ENCODE measurements around the gene ITGB7.
A peak's percentile ranks its signal among the peaks of the same experiment; 100 is the strongest.
"Not testable (repeated sequence)": the region's sequence is repeated elsewhere in the genome, so short reads cannot be mapped to it uniquely, and the experiment has no call there.

The ITGB7 gene

DNA sequence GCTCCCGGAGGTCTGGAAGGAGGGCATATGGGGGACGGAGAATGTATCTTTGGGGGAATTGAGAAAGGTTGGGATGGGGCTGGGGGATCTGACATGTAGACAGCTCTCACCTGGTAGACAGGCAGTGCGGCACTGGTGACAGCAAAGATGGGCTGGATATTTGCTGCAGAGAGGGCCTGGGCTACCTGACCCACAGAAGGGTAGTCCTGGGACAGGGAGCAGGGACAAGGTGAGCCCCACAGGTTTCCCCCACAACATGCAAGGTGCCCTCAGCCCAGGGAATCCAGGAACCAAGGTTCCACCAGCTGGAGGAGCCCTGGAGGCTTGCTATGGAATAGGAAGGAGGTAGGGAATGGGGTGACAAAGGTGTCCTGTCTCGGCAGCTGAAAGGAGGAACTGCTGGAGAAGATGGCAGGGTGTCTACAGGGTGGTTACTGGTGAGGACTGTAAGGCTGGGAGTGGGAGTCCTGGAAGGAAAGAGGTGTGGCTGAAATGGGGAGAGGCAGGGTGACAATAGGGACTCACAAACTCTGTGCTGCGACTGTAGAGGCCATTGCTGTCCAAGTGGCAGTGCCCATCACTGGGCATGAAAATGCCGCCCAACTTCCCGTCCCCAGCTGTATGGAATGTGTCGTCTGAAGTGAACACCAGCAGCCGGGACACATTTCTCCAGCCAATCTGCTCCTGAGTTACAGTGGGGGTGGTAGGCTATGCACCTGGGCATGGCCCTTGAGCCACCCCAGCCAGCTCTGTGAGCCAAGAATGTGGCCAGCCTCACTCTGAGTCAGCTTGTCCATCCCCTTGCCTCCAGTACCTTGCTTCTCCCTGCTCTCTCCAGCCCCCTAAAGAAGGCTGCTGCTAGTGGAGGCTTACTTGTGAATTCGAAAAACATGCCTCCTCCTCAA is 11.3 kb downstream of the ITGB7 start:
- no peak for DNase-seq

DNA sequence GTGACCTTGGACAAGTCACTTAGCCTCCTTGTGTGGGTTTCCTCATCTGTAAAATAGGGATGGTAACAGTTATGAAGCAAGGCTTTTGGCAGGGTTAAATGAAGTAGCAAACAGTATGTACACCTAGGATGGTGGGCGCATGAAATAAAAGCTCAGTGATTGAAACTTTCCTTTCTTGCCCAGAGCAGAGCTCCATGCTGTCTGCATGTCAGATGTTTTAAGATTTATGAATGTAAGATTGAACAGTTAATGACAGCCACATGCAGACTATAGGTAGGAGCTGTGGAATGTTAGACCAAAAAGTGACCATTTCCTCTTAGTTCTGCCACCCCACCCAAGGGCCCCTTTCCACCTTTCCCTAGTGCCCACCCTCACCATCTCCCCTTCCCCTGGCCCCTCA is 12.1 kb downstream of the ITGB7 start:
- DNase-seq: no peak

DNA sequence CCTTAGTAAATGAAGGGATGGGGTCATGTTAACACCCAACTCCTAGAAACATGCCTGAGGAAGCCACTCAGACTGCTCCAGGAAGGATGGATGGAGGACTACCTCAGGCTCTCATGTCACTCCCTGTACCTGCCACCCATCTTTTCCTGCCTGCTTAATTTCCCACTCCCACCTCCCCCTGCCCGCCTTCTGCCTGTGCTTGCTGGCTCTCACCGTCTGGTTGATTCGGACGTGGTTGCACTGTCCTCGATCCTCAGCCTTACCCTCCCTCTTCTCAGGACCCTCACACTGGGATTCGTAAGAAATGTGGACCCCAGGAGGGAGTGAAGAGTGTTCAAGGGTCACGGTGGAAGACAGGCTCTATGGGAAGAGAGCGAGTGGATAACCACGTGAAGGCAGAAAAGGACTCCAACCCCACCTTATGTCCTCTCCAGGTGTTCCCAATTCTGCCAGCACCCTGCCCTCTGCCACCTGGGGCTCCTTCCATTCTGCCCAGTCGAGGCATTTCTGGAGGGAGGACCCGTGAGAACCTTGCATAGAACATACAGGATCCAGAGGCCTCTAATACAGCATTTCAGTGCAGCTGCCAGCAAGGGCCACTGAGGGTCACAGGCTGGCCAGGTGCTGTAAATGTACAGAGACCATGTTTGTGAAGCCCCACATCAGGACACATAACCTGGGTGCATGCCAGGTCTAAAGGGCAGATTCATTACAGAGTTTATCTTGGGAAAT is 12.9 kb downstream of the ITGB7 start:
- no peak for DNase-seq

DNA sequence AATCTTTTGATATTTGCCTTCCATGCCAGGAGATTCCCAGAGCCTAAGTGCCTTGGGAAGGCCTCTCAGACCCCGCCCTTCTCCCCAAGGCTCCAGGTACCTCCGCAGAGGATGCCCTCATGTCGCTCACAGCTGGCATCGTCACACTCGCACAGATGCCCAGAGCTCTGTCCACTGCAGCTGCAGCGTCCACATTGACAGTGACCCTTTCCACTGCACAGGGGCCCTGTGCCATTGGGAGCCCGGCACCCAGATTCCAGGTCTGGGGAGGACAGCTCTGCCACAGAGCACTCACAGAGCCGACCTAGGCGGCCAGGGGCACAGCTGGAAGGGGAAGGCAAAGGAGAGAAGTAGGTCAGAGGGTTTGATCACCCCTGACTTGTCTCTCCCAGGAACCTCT is 14.0 kb downstream of the ITGB7 start:
- DNase-seq: no peak

DNA sequence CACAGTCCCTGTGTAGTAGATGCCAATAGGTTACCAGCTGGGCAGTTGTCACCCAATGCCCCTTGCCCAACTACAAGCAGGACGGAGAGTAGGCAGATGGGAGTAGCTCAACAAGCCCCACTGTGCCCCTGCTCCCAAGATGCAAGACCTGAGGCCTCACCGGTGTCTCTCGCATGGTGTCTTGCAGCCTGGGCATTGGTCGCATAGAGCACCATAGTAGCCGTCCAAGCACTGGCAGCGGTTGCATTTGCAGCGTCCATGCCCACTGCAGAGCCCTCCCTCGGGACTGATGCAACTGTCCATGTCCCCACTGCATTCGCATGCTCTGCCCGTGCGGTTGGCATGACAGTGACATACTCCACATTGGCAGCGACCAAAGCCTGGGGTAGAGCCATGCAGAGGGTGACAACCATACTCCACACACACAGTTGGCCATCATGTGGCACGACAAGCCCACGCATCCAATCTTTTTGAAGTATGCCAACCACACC is 14.5 kb downstream of the ITGB7 start:
- no peak for DNase-seq

DNA sequence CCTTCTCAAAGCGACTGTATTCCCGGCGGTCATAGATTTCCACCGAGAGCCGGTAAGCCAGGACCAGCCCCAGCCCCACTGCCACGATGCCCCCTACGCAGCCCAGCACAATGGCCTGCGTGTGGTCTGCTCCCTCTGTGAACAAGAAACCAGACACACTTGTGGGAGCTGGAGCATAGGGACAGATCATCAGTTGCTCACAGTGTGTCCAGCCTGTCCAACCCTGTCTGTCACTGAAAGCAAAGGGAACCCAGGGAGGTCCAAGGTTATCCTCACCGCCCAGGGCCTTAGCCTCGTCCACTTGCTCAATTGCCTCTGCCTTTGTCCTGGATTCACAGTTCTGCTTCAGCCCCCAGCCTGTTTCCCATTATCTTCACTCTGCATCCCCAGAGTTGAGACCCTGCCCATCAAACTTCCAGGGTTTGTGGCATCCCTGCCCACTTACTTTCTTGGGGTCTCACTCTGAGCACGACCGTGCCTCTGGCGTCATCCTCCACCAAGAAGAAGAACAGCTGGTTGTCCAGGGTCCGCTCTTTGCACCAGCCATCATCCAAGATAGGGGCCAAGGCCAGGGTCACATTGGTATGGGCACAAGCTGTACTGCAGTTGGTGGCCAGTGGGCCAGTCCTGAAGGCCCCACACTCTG is 15.0 kb downstream of the ITGB7 start:
- DNase-seq: no peak

DNA sequence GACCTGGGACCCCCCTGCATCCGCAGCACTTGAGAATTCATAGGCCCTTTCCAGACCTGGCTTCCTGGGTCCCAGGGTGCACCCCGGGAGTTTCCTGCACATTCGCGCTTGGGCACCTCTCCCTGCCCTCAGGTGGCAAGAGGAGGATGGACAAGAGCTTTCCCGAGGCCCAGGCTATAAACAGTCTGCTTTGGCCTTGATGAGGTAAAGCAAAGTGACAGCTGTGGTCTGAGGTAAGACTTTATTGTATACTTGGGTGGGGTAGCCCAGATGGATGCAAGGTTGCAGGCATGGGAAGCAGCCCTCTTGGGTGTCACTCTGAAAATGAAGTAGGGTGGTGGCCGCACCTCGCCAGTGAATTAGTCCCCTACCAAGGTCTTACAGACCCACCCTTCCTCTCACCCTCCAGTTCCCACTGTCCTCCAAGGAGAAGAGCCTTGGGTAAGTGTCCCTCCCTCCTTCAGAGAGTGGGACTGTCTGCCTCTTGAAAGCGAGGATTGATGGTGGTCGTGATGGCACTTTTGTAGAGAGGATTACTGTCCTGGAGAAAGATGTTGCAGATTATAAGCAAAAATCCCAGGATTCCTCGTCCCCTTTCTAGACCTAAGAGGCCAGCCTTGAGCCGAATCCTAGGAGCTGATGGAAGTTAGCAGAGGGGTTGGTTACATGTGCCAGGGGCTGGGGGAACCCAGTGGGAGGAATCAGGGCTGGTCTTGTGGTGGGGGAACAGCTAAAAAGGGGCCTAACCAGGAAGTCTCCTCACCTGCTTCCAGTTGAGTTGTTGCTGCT is 15.8 kb downstream of the ITGB7 start:
- no peak for DNase-seq

DNA sequence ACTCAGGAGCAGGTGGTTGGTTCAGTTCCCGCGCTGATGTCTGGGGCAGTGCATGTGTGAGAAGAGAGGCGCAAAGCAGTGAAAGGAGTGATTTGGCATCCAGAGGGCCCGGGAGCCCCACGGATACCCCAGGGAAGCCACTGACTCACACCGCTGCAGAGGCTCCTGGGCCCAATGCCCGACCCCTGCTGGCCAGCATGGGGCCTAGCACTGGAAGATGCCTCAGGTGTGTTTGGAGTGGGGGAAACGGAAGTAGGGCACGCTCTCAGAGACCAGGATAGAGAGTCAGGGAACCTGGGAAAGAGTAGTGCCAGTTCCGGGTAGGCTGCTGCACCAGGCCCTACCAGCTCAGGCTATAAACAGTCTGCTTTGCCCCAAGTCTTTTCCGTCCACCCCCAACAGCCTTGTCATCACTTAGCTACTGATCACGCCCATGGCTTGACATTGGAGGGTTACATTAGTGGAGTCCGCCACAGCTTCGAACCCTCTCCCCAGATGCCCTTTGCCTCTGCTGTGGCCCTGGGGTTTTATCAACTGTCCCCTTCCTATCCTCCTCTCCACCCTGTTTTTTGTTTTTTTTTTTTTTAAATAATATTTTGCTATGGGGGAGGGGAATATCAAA is 16.8 kb downstream of the ITGB7 start:
- no peak for DNase-seq

DNA sequence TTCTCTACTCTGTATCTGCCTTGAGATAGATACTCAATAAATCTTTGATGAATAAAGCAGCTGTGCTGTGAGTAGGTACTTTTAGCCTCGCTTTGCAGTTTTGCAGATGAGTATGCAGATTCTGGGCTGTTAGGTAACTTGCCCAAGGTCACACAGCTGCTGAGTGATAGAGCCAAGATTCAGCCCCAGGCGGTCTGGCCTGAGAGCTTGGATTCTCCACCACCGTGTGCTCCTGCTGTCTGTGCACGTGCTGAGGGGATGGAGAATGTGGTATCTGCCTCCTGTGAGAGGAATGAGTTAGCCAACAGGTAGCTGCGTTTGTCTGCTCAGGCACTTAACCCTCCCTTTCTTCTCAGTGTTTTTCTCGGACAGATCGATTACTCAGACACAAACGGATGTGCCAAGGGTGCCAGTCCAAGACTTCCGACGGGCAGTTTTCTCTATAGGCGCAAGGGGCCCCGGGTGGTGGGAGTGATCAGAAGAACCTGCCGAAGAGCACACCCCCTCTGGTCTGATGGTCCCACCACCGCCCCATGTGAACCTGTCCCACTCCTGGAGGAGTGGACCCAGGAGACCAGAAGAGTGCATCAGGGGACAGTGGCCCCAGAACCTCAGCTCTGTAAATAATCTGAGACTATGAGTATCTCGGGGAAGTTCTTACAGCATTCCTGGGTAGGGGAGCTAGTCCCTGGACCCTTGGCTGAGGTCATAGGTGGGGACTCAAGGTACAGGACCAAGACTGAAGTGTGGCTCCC is 19.7 kb downstream of the ITGB7 start:
- DNase-seq: no peak

DNA sequence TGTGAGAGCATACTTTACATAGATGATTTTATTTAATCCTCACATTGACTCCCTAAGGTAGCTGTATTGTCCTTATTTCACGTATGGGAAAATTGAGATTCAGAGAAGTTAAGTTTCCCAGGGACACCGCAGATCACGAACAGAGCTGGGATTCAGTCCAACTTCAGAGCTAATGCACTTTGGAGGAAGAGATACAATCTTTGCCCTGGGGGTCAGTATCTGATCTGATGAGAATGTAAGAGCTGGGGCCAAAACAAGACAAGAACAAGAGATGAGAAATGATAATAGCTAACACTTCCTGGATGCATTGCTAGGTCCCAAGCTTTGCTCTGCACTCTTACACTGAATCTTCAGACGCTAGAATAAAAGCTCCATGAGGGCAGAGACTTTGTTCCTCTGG is 20.3 kb downstream of the ITGB7 start:
- no peak for DNase-seq

DNA sequence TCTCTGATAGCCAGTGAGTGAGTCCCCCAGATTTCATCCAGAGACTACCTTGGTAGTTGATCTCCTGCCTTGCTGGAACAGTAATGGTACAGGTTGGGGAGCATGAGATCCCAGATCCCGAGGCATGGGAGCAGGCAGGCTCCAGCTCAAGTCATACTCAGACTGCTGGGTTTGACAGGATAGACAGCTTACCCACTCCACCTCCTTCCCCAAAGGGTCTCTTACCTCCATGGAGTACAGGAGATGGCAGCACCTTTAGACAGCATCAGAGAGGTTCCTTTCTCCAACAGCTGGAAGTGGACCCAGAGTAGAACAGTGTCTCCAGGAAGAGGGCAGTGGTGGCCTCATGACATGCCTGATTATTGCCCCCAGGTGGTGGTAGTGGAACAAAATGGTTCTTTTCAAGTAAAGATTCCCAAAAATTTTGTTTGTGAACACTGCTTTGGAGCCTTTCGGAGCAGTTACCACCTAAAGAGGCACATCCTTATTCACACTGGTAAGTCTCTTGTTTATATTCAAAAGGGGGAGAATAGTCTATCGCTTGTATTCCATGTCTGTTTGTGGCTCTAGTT is 21.4 kb downstream of the ITGB7 start:
- DNase-seq: no peak

DNA sequence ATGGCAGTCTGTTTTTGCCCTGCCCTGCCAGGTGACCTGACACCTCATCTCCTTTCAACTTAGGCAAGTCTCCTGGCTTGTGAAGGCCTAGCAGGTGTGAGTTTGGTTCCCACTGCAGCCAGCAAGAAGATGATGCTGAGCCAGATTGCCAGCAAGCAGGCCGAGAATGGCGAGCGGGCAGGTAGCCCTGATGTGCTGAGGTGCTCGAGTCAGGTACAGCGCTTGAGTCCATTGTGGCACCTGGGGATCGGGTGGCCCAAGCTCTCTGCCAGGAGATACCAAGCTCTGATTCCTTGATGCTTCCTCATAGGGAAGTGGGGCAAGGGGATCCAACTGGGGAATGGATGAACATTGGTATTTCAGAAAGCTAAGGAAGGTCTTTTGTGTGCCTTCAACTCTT is 22.2 kb downstream of the ITGB7 start:
- no peak for DNase-seq

DNA sequence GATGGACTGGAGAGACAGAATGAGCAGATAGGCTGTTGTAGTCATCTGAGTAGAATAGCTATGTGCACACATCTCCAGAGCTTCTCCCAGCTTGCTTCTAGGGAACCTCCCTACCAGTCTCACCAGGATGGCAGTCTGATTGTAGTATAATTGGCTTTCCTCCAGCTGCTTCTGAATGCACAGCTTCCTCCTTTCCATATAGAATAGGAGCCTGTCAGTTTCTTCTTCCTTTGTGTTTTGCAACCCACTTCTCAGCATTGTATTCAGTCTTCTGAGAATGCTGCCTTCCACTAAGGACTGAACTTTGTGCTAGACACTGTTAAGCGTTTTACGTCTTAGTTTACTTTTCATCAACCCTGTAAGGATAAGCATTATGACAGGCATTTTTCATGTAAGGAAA is 24.1 kb downstream of the ITGB7 start:
- no peak for DNase-seq

DNA sequence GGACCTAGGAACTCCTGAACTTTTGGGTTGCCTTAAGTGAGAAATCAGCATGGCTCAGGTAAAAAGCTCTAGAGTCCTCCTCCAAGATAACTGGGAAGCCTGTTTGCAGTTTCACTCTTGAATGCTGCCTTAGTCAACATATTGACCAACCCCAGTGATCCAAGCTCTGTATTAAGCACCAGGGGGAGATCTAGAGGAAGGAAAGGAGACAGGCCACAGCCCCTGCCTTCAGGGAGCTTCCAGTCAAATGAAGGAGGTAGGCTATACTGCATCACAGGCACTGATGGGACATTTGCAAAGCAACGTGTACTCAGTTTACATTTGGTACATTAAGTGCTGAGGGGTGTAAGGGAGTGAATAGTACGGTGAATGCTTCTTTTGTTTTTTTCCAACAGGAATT is 25.1 kb downstream of the ITGB7 start:
- no peak for DNase-seq

DNA sequence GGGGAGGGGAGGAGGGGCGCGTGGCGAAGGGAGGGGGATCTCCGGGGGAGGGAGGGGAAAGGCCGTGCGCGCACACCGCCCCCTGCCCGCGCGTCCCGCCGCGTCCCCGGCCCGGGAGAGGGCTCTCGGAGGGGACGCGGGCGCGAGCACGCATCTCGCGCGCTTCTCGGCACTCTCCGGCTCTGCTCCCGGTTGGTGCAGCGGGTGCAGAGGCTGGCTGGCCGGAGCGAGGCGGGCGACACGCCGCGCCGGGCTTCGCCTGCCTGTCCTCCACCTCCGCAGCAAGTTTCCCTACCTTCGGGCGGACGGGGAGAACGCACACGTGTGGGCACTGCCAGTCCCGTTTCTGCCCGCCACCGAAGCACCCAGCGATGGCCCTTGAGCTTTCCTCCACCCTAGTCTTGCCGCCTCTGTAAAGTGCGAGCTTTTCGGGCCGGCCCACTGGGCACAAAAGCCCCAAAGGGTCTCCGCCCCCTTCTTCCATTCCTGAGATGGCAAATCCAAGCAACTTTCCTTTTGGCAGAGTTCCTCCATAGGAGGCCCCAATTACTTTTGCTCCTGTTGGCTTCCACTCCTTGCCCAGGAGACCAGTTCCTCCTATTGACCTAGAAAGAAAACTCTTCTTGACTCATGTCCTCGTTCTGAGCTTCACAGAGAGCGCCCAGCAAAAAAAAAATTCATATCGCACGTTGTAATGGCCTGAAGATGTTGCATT is 26.0 kb downstream of the ITGB7 start:
- DNase-seq: peak; percentile 80

DNA sequence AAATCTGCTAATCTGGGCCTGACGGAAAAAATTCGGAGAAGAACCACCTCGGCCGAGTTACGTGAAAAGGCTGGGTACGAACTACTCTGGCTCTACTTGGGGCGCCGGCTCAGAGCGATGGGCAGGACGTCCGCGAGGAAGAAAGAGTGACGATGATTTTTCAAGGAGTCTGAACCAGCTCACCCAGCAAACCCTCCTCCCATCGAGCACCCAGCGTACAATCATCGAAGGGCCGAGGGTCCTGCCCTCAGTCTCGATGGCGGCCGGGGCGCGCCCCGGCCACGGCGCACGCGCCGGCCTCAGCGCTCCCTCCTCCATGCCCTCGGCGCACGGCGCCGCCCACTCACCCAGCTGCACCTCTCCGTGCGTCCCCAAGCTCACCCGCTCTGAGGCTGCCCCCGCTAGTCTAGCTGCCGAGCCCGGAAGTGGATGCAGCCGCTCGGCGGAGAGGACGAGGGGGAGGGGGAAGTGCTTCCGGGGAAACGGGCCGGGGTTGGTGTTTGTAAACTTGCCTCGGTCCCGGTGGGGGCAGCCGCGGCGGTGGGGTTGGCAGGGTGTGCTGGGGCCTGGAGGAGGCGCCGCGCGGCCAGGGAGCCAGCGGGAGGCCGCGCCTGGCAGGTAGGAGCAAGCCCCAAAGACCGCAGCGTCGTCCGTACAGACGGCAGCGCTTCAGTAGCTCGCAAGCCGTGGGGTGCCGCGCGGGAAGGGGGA is 26.7 kb downstream of the ITGB7 start, which contains the start of the genes CSAD and ZNF740:
CSAD (minus strand) TSS at position 706 of the 711 bp plus-strand sequence. CDS start 7,455 bp downstream, outside the sequence.
ZNF740 (plus strand) TSS at position 503 of the 711 bp plus-strand sequence. CDS start 1,262 bp downstream, outside the sequence.
- DNase-seq: peak; percentile 94

DNA sequence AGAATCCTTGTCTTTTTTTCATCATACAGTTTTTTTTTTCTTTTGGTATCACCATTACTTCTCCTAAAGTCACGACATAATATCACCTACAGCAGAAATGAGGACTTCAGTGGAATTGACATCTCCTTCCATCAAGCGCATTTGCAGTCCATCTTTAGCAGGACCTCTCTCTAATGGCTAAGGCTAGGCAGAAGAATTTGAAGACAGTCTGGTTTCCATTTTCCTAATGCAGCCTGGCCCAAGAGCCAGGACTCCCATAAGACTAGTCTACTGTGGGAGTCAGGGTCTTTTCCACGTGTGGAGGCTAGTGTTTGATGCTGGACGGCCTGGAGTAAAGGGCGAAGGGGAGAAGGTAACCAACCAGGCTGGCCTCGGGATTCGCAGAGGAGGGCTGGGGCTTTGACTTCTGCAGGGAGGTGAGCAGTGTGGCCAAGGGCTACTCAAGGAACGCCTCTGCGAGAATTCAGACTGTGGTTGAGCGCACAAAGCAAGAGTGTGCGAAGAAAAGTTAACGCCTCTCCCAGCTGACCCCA is 27.3 kb downstream of the ITGB7 start:
- DNase-seq: no peak

DNA sequence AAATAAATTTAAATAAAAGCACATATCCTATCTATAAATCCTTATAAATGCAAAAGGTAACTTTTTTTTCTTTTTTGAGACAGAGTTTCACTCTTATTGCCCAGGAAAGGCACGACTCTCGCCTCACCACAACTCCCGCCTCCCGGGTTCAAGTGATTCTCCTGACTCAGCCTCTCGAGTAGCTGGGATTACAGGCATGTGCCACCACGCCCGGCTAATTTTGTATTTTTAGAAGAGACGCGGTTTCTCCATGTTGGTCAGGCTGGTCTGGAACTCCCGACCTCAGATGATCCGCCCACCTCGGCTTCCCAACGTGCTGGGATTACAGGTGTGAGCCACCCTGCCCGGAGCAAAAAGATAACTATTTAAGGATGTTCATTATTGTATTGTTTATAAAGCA is 28.2 kb downstream of the ITGB7 start:
- not testable (repeated sequence) for DNase-seq

DNA sequence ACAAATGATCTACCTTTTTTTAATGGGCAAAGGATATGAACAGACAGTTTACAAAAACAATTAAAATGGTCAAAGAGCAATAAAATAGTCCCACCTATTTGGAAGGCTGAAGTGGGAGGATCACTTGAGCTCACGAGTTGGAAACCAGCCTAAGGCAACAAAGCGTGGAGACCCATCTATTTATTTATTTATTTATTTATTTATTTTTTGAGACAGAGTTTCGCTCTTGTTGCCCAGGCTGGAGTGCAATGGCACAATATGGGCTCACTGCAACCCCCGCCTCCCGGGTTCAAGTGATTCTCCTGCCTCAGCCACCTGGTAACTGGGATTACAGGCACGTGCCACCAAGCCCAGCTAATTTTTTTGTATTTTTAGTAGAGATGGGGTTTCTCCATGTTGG is 29.6 kb downstream of the ITGB7 start:
- DNase-seq: not testable (repeated sequence)

All from activated gamma-delta T cell (primary cell).